Stimulated activated effector memory CD8-positive, alpha-beta T cell treated with anti-CD3 and anti-CD28 coated beads, Interleukin-12 subunit alpha, Interleukin-12 subunit beta, amount 100 ng/mL, for 72 hours (primary cell): ENCODE data around the gene SLC35B2.

Experiments used
- ATAC-seq: fragments of 150-1000 bp; cut with Tn5 transposase; 2 replicates; pipeline ENCODE4 v1.10.0; 2021
- DNase-seq, 2 donors: peaks; one replicate each; pipeline ENCODE4 v3.0.0; 2021 to 2022; ENCODE audit warnings: low spot score in 2 of 2
- H3K27ac Mint-ChIP-seq: one replicate; pipeline ENCODE4 v1.8.0; 2022; ENCODE audit warnings: mild to moderate bottlenecking, mixed read lengths
- H3K36me3 Mint-ChIP-seq: one replicate; pipeline ENCODE4 v1.8.0; 2022; ENCODE audit warnings: mild to moderate bottlenecking, mixed read lengths
- H3K4me1 Mint-ChIP-seq: one replicate; pipeline ENCODE4 v1.8.0; 2022; ENCODE audit warnings: mixed read lengths
- H3K4me3 Mint-ChIP-seq: one replicate; pipeline ENCODE4 v1.8.0; 2022; ENCODE audit warnings: mild to moderate bottlenecking, mixed read lengths
- H3K9me3 Mint-ChIP-seq: one replicate; pipeline ENCODE4 v1.8.0; 2022; ENCODE audit warnings: mixed read lengths

Gene SLC35B2

DNA sequence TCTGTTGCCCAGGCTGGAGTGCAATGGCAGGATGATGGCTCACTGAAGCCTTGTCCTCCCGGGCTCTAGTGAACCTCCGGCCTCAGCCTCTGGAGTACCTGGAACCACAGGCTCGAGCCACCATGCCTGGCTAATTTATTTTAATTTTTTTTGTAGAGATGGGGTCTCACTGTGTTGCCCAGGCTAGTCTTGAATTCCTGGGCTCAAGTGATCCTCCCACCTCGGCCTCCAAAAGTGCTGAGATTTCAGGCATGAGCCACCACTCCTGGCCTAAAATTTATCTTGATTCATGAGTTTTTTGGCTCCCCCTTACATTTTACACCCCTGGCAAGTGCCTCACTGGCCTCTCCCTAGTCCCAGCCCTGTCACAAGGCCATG is 36.4 kb downstream of the SLC35B2 start:
- ATAC-seq (no peak), DNase-seq (no peak)
- Mint-ChIP-seq H3K27ac (no peak overlapping the region), H3K9me3 (no peaks in the 10 kb centered on the region), H3K36me3 (peaks cover 7% of the 10 kb centered on the region), H3K4me1 (peaks cover 32% of the 10 kb centered on the region), H3K4me3 (peak overlapping the region; percentile 10)

DNA sequence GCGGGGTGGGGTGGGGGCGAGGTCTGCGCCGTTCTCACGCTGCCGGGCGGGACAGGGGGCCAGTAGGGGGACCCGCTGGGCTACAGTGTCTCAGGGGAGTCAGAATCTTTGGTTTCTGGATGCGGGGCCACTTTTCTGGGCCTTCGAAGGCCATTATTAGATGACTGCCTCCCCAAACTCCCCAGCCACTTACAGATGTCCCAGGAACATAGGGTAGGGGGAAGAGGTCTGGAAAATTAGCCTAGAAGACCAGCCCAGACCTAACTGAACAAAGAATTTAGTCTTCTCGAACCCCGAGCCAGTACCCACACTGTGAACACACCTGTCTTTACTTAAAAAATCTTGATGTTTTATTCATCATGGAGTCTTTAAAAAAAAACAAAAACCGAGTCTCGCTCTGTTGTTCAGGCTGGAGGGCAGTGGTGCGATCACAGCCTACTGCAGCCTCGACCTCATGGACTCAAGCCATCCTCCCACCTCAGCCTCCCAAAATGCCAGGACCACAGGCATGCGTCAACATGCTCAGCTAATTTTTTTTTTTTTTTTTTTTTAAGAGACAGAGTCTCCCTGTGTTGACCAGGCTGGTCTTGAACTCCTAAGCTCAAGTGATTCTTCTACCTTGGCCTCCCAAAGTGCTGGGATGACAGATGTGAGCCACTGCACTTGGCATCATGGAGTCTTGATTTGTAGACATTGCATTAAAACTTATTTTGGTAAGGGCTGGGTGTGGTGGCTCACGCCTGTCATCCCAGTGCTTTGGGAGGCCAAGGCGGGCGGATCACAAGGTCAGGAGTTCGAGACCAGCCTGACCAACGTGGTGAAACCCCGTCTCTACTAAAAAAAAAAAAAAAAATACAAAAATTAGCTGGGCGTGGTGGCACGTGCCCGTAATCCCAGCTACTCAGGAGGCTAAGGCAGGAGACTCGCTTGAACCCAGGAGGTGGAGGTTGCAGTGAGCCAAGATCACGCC is 37.2 kb downstream of the SLC35B2 start:
- ATAC-seq (no peak), DNase-seq (no peak)
- peak overlapping the region; percentile 58 for H3K4me3 Mint-ChIP-seq
- peaks cover 7% of the 10 kb centered on the region for H3K36me3 Mint-ChIP-seq
- H3K9me3 Mint-ChIP-seq: no peaks in the 10 kb centered on the region
- H3K4me1 Mint-ChIP-seq: peaks cover 32% of the 10 kb centered on the region
- no peak overlapping the region for H3K27ac Mint-ChIP-seq

DNA sequence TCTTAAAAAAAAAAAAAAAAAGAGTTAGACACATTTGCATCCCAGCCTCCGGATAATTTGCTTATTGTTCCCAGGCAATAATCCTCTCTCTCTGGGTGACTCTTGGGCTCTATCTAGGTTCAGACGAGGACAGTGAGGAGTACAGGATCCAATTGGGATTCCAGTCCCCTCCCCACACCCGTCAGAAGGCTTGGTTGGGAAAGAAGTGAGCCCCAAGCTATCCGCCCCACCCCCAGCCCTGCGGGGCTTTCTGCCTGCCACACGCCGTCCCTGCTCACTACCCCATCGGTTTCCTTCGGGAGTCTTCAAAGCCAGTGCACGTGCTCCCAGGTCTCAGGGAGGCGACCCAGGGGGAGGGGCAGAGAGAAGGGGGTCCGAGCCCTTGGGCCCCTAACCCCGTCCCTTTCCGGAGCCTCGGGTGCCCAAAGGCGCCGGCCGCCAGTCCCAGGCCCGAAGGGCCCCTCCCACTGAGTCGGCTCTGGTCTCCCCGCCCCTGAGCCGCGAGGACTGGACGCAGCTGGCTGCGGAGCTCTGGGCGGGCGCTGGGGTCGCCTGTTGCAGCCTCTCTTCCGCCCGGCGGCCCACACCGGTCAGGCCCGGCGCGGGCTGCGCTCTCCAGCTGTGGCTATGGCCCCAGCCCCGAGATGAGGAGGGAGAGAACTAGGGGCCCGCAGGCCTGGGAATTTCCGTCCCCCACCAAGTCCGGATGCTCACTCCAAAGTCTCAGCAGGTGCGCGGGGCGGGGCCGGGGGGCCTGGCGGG is 38.1 kb downstream of the SLC35B2 start:
- Mint-ChIP-seq H3K9me3 (no peaks in the 10 kb centered on the region), H3K36me3 (peaks cover 7% of the 10 kb centered on the region), H3K27ac (no peak overlapping the region), H3K4me3 (peak overlapping the region; percentile 58), H3K4me1 (peaks cover 25% of the 10 kb centered on the region)
- peak in 1 of 2 donors; percentile 66 for DNase-seq
- peak; percentile 25 for ATAC-seq

DNA sequence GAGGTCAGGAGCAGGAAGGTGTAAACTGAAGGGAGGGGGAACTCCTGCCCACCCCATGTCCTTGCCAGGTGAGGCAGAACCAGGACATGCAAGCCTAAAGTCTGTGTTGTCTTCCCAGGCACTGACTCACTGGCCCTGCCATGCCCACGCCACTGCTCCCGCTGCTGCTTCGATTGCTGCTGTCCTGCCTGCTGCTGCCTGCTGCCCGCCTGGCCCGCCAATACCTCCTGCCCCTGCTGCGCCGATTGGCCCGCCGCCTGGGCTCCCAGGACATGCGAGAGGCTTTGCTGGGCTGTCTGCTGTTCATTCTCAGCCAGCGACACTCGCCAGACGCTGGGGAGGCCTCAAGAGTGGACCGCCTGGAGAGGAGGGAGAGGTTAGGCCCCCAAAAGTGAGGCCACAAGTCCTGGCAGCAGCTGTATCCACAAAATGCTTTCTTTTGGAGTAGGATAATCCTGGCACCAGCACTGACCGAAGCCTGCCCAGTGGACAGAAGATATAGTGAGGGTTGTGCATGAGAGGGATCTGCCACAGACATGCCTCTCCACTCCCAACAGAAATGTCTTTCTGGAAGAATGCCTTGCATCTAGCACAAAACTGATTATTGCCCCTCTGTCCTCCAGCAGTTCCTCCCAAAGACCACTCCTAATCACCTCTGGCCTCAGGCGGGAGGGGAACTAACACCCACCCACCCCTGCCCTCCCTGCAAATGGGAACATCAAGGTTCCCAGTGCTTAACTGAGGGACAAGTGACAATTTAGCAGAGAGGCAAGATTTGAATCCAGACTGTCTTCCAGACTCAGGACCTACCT is 39.8 kb downstream of the SLC35B2 start:
- no peak overlapping the region for H3K4me3 Mint-ChIP-seq
- peaks cover under 1% of the 10 kb centered on the region for H3K36me3 Mint-ChIP-seq
- H3K4me1 Mint-ChIP-seq: peaks cover 15% of the 10 kb centered on the region
- ATAC-seq (no peak), DNase-seq (no peak)
- H3K9me3 Mint-ChIP-seq: no peaks in the 10 kb centered on the region
- no peak overlapping the region for H3K27ac Mint-ChIP-seq

DNA sequence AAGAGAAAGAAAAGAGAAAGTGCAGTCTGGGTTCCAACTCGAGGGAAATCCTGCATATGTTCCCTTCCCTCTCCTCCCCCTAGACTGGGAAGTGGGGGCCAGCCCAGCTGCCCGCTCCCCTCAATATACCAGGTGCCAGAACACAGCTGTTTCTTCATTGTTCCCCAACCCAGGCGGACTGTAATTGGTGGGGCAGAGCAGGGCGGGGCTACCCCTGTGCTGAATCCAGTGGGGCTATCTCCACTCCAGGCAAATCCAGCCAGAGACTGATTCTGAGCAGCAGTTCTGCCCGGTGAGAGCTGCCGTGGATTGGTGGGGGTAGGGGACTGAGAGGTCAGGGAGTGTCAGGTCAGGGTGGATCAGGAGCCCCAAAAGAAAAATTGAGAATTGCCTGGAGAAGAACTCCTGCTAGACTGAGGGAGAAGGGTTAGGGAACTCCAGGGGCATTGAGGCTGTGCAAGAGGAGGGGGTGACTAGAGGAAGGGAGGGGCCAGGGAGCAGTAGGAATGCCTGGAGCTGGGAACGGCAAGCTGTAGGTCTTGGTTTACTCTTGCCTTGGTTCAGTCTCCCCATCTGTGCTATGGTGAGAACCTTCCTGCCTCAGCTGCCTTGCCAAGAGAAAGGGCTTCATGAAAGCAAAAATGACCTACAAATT is 40.5 kb downstream of the SLC35B2 start, which contains the start of gene MYMX:
MYMX (plus strand) TSS at position 250 of the 655 bp plus-strand sequence. CDS start 546 bp downstream, outside the sequence.
- no peak for ATAC-seq
- no peaks in the 10 kb centered on the region for H3K9me3 Mint-ChIP-seq
- no peak within 1 kb of the TSS for H3K27ac Mint-ChIP-seq
- no peaks in the 10 kb centered on the region for H3K36me3 Mint-ChIP-seq
- H3K4me3 Mint-ChIP-seq: no peak within 1 kb of the TSS
- peaks cover 8% of the 10 kb centered on the region for H3K4me1 Mint-ChIP-seq
- no peak for DNase-seq

DNA sequence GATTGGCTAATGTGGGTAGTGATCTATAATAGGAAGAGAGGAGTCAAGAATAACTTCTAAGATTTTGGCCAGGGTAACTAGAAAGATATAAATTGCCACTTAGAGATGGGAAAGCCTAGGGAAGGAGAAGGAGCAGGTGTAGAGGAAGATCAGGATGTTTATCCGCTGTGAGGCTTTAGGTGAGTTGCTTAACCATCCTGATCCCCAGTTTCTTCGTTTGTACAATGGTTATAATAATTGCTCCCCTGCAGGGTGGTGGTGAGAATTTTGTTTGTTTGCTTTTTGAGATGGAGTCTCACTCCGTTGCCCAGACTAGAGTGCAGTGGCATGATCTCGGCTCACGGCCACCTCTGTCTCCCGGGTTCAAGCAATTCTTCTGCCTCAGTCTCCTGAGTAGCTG is 43.0 kb downstream of the SLC35B2 start:
- Mint-ChIP-seq H3K9me3 (no peaks in the 10 kb centered on the region), H3K36me3 (no peaks in the 10 kb centered on the region), H3K4me1 (no peaks in the 10 kb centered on the region), H3K4me3 (no peak overlapping the region), H3K27ac (no peak overlapping the region)
- no peak for DNase-seq
- ATAC-seq: no peak

DNA sequence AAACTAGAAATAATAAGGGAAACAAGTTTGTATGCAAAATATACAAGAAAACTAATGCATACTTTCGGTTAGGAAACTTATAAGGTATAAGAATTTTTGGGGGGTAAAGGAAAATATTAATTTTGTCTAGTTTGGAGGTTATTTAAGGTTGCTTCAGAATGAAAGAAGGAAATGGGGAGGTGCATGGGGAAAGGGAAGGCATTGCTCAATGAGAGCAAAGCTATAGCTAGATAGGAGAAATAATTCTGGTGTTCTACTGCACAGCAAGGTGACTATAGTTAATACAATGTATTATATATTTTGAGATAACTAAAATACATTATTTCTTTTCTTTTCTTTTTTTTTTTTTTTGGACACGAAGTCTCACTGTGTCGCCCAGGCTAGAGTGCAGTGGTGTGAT is 46.0 kb downstream of the SLC35B2 start:
- Mint-ChIP-seq H3K4me1 (no peaks in the 10 kb centered on the region), H3K4me3 (no peak overlapping the region), H3K27ac (no peak overlapping the region), H3K9me3 (no peaks in the 10 kb centered on the region), H3K36me3 (no peaks in the 10 kb centered on the region)
- ATAC-seq: no peak
- no peak for DNase-seq

DNA sequence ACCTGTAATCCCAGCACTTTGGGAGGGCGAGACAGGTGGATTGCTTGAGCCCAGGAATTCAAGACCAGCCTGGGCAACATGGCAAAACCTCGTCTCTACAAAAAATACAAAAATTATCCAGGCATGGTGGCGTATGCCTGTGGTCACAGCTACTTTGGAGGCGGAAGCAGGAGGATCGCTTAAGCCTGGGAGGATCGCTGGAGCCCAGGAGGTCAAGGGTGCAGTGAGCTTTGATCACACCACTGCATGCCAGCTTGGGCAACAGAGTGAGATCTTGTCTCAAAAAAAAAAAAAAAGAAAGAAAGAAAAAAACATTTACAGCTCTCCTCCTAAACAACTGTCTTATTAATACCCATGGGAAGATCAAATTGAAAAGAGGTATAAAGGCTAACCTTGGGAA is 49.4 kb downstream of the SLC35B2 start:
- H3K4me1 Mint-ChIP-seq: no peaks in the 10 kb centered on the region
- no peaks in the 10 kb centered on the region for H3K9me3 Mint-ChIP-seq
- ATAC-seq: no peak
- H3K27ac Mint-ChIP-seq: no peak overlapping the region
- no peak overlapping the region for H3K4me3 Mint-ChIP-seq
- no peak for DNase-seq
- no peaks in the 10 kb centered on the region for H3K36me3 Mint-ChIP-seq
